IPS-NIHi11 (cell line): ENCODE data around the gene KLHL11.
"Not testable (repeated sequence)": the region's sequence is repeated elsewhere in the genome, so short reads cannot be mapped to it uniquely, and the experiment has no call there.

Source experiments
- DNase-seq: peaks from one replicate; pipeline ENCODE4 v3.0.0; 2012; ENCODE audit warnings: mixed read lengths, low spot score

KLHL11 gene

GRCh38 chr17:41888332-41888965 is 23.2 kb upstream of the KLHL11 start:
- no peak for DNase-seq

- DNase-seq: peak; percentile 39
Measured at GRCh38 chr17:41885733-41886132, 20.5 kb upstream of the KLHL11 start.

- no peak for DNase-seq
Measured at GRCh38 chr17:41882756-41883155, 17.5 kb upstream of the KLHL11 start.

GRCh38 chr17:41880130-41880529 is 14.9 kb upstream of the KLHL11 start:
- no peak for DNase-seq

GRCh38 chr17:41874293-41874670 is 9.1 kb upstream of the KLHL11 start:
- DNase-seq: not testable (repeated sequence)

- no peak for DNase-seq
Measured at GRCh38 chr17:41873559-41874292, 8.5 kb upstream of the KLHL11 start.

GRCh38 chr17:41871789-41872188 is 6.6 kb upstream of the KLHL11 start:
- no peak for DNase-seq

GRCh38 chr17:41870627-41871026 is 5.4 kb upstream of the KLHL11 start:
- no peak for DNase-seq

GRCh38 chr17:41870097-41870496 is 4.9 kb upstream of the KLHL11 start:
- no peak for DNase-seq

GRCh38 chr17:41869426-41869825 is 4.2 kb upstream of the KLHL11 start:
- no peak for DNase-seq

- DNase-seq: no peak
Measured at GRCh38 chr17:41868568-41868967, 3.3 kb upstream of the KLHL11 start.

- no peak for DNase-seq
Measured at GRCh38 chr17:41865596-41865893, 322 bp upstream of the KLHL11 start.

- DNase-seq: peak; percentile 76
Measured at GRCh38 chr17:41864498-41864835, 756 bp downstream of the KLHL11 start.

- no peak for DNase-seq
Measured at GRCh38 chr17:41863074-41863848, 2.0 kb downstream of the KLHL11 start.

GRCh38 chr17:41860254-41860931 is 4.8 kb downstream of the KLHL11 start:
- DNase-seq: no peak

GRCh38 chr17:41851382-41851781 is 13.8 kb downstream of the KLHL11 start:
- DNase-seq: not testable (repeated sequence)

GRCh38 chr17:41849251-41849990 is 15.8 kb downstream of the KLHL11 start:
- DNase-seq: no peak

- no peak for DNase-seq
Measured at GRCh38 chr17:41848788-41849187, 16.4 kb downstream of the KLHL11 start.

GRCh38 chr17:41844971-41845370 is 20.3 kb downstream of the KLHL11 start:
- no peak for DNase-seq

- not testable (repeated sequence) for DNase-seq
Measured at GRCh38 chr17:41840781-41841180, 24.4 kb downstream of the KLHL11 start.

- not testable (repeated sequence) for DNase-seq
Measured at GRCh38 chr17:41839448-41839847, 25.8 kb downstream of the KLHL11 start.
